ENCODE results near the gene PTGER1. TPM values are rescaled to one million over a fixed set of nuclear protein-coding genes. Genes with fewer than 3 reads are reported as not detected.

Gene PTGER1, protein sequence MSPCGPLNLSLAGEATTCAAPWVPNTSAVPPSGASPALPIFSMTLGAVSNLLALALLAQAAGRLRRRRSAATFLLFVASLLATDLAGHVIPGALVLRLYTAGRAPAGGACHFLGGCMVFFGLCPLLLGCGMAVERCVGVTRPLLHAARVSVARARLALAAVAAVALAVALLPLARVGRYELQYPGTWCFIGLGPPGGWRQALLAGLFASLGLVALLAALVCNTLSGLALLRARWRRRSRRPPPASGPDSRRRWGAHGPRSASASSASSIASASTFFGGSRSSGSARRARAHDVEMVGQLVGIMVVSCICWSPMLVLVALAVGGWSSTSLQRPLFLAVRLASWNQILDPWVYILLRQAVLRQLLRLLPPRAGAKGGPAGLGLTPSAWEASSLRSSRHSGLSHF
- polyA plus RNA-seq, result 1 to 10 TPM in 1 of 3 donors, under 1 TPM in 1, not detected in 1; 0.18 to 1.9 TPM

DNA sequence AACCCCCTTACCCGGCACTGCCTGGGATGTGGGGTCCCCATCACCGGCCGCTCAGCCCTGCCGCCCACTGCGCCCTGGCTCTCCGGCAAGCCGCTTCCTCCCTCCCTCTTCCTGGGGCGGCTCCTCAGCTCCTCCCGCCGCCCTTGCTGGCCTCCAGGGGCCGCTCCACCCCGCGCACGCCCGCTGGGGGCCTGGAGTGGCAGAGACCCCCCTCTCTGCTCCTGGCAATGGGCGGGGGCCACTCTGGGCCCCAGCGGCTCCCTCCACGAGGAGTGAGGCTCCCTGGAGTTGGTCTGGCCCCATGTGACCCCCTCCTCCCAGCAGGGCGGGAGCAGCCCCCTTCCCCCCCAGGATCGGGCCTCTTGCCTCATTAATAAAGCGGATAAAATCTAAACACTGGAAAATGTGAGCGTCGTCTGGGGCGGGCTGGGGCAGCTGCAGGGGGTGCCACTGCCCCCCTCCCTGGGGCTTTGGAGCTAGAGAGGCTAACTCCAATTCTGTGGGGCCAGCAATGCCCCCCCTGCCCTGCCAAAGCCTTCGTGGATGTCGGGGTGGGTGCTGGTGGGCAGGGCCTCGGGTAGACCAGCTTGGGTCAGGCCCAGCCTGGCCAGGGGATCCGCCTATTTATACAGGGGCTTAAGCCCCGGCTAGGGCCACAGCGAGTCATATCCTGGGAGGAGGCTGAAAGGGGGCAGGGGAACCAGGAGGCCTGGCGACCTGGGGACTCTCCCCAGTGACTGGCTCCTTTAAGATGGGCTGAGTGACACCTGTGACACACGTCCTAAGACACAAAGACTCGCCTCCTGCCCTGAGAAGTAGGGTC is at the start of gene PTGER1:
Gene PTGER1 (minus strand): TSS at position 104 of the 823 bp plus-strand sequence. CDS start 1,034 bp downstream, outside the sequence.
- no peak within 1 kb of the TSS for H3K27ac ChIP-seq (ENCODE audit: low read depth, low read length)
- 10 to 15% (median 12%) methylated on average over 30 to 33 of the region's 33 CpGs for WGBS, 3 donors

DNA sequence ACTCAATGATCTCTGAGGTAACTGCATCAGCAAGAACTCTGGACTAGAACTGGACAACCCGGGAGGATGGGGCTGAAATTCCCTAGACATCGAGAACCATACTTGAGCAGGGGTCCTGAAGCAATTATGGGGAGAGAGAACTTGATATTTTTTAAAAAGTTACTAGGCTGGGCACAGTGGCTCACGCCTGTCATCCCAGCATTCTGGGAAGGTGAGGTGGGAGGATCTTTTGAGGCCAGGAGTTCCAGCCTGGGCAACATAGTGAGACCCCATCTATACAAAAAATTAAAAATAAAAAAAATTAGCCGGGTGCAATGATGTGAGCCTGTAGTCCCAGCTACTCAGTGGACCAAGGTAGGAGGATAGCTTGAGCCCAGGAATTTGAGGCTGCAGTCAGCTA is 45.4 kb upstream of the PTGER1 start:
- no peak overlapping the region for H3K27ac ChIP-seq (ENCODE audit: low read depth, low read length)
- 90 to 95% (median 92%) methylated on average over 4 of the region's 4 CpGs for WGBS, 3 donors

DNA sequence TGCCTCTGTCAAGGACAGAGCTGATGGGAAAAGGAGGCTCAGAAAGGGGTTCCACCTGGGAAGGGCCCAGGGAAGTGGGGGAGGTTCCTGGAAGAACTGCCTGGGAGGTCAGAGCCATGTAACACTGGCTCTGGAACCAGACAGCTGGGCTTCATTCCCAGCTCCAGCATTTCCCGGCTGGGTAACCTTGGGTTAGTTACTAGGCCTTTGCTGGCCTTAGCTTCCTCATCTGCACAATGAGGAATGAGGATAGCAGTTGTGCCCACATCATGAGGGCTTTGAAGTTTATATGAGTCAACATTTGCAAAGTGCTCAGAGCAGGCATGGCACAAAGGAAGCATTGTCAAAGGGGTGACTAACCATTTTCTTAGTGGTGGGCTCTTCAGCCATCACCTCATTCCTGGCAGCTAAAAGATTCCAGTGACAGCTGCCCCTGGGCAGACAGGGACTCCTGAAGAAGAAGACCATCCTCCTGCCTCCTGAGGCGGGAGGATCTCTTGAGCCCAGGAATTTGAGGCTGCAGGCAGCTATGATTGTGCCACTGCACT is 44.8 kb upstream of the PTGER1 start:
- H3K27ac ChIP-seq (ENCODE audit: low read depth, low read length), result no peak overlapping the region
- whole genome bisulfite sequencing, 3 donors, result 47 to 67% (median 53%) methylated on average over 2 of the region's 2 CpGs

DNA sequence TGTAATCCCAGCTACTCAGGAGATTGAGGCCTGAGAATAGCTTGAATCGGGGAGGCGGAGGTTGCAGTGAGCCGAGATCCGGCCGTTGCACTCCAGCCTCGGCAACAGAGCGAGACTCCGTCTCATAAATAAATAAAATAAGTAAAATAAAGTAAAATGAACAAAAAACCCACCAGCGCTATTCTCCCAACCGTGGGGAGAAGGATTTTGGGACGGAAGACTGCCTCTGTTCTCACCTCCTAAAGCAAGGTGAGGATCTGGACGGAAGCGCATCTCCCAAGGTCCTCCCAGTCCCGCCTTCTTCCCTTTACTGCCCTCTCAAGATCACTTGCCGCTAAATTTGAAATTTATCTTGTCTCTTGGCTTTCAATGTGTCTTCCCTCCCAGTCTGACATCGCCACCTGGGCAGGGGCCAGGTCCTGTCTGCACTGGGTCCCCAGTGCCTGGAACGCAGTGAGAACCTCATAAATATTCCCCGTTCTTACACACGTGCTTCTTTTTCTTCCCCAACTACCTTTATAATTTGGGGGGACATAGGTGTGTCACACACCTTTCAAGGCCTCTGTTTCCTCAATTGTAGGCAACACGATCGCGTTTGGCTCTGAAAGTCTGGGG is 44.2 kb upstream of the PTGER1 start:
- no peak overlapping the region for H3K27ac ChIP-seq (ENCODE audit: low read depth, low read length)
- 86 to 90% (median 89%) methylated on average over 22 of the region's 22 CpGs for WGBS, 3 donors

DNA sequence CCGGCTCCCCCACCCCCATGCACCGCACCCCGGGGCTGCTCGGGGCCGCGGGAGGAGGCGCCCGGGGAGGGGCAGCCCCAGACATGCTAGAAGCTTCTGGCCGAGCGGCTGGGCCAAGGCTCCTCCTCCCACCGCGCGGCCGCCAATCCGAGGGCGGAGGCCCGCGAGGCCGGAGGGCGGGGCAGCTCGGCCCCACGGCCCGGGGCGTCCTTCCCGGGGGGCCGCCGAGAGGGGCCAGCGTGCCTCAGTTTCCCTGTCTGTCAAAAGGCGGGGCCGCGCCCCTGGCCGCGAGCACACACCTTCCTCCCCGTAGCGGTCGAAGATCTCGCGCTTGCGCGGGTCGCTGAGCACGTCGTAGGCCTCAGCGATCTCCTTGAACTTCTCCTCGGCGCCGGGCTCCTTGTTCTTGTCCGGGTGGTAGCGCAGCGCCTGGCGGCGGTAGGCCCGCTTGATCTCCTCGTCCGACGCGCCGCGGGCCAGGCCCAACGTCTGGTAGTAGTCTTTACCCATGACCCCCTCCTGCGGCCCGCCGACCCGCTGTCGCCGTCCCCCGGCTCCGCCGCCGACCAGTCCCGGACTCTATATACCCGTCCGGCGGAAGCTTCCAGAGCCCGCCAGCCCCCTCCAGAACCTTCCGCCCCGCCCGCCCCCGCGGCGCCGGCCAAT is 42.8 kb upstream of the PTGER1 start, which contains the start of gene DNAJB1:
Gene DNAJB1 (minus strand): TSS at position 558 of the 666 bp plus-strand sequence. CDS start 48 bp downstream, at position 510.
- peak within 1 kb of the TSS; percentile 99 for H3K27ac ChIP-seq (ENCODE audit: low read depth, low read length)
- 0 to 1% (median 1%) methylated on average over 75 to 82 of the region's 82 CpGs for WGBS, 3 donors

DNA sequence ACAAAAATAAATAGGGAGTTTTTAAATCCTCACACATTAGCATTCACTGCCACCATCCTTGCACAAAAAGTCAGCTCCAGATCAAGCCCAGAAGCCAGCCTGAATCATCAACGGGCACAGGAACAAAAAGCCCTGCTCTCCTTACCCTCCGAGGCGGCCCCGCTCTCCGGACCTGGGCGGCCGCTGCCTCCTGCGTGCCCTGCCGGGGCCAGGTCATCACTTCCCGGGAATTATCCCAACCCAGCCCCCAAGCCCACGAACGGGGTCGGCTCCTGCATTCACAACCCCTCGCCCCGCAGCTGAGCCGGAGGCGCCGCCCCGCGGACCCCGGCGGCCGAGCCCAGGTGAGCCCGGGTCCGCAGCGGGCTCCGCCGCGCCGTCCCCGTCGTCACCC is 42.3 kb upstream of the PTGER1 start:
- WGBS, 3 donors, result 0 to 1% (median 0%) methylated on average over 23 to 32 of the region's 32 CpGs
- peak overlapping the region; percentile 99 for H3K27ac ChIP-seq (ENCODE audit: low read depth, low read length)

DNA sequence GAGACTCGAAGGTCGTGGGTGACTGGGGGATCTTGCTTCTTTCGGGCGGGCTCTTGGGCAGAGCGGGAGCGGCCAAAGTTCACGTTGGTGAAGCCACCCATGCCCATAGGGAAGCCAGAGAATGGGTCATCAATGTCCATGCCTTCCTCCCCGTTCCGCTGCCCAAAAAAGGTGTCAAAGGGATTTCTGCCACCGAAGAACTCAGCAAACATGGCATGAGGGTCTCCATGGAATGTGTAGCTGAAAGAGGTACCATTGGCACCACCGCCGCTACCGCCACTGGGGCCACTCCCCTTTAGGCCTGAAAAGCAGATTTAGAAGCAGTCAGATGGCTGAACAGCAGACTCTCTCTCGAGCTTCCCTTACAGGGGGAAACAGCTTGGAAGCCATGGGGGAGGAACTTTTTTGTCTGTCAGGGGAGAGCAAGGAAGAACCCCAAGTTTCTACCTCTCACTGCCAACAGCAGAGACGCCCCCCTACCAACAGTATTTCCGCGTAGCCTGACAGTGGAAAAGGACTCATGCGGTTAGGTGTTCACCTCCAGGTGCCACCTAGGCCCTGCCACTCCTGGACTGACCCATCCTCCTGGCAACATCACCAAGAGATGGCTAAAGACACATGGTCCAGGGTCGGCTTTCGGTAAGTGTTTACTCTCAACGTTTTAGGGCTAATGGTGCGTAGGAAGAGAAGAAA is 41.7 kb upstream of the PTGER1 start:
- 23 to 28% (median 23%) methylated on average over 22 of the region's 22 CpGs for WGBS, 3 donors
- peak overlapping the region; percentile 99 for H3K27ac ChIP-seq (ENCODE audit: low read depth, low read length)

DNA sequence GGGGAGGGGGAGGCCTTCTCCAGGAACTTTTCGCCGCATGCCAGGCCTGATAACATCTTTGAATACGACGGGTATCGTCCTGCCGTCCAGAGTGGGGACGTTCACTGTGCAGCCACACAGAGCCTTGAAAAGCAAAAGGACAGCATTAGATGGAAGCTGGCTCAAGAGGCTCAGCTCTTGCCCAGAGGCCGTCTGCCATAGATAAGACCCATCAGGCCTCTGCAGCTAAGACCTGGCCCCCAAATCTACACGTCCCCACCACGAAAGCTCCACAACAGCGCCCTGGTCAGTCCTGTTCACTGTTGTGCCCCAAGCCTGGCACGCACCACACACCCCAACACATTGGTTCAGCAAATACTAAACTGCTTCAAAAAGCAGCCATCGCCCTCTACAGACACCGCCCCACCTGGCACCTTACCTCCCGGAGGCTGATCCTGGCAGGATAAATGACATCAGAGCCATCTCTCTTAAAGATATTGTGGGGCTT is 40.9 kb upstream of the PTGER1 start:
- no peak overlapping the region for H3K27ac ChIP-seq (ENCODE audit: low read depth, low read length)
- 61 to 70% (median 66%) methylated on average over 15 of the region's 15 CpGs for WGBS, 3 donors

DNA sequence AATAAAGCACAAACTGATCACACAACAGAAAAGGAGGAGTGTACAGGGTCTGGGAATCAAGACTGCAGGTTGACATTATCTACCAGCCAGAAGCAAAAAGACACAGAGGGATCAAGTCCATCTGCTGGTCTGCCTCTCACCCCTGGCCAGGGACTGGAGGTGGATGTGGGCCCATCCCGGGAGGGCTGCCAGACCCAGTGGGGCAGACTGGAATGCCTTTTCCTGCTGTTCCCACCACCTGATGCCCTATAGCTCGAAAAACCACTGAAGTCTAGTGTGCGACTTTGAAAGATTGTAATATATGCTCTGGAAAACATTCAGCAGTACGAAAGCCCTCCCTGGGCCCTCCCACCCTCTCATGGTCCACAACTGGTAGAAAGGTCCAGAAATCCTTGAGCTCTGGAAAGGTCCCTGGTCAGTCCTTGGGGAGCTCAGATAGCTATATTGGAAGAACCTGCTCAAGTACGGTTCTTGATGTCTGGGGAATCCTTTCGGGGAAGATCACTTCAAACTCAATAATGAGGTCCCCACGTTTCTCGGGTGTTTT is 40.4 kb upstream of the PTGER1 start:
- H3K27ac ChIP-seq (ENCODE audit: low read depth, low read length), result no peak overlapping the region
- 62 to 74% (median 68%) methylated on average over 8 of the region's 8 CpGs for WGBS, 3 donors

DNA sequence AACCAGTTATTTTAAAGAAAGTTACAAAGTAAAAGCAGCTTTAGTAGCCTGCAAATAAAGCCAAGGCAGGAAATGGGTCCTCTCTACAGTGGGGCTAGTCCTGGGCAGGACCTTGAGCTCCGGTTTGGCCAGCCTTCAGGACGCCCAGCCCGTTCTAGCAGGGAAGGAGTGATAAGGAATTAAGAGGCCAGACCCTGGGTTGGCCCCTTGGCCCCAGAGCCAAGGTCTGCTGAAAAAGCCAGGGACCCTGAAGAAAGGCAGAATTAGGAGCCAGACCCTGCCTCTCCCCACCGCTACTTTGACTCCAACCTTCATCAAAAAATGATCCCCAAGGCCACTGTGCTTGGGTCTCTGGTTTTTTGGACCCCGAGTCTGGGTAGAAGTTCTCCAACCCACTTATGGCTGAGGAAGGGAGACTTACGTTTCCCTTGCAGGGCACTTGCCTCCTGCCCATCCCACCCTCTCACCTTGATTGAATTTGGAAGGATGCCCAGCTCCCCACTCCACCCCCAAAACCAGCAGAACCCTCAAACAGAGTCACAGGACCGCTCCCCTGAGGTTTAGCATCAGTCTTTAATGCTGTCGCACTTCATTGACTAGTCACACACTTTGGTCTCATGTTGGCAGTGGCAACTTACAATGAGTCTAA is 39.2 kb upstream of the PTGER1 start:
- no peak overlapping the region for H3K27ac ChIP-seq (ENCODE audit: low read depth, low read length)
- WGBS, 3 donors, result 63 to 84% (median 84%) methylated on average over 8 of the region's 8 CpGs

DNA sequence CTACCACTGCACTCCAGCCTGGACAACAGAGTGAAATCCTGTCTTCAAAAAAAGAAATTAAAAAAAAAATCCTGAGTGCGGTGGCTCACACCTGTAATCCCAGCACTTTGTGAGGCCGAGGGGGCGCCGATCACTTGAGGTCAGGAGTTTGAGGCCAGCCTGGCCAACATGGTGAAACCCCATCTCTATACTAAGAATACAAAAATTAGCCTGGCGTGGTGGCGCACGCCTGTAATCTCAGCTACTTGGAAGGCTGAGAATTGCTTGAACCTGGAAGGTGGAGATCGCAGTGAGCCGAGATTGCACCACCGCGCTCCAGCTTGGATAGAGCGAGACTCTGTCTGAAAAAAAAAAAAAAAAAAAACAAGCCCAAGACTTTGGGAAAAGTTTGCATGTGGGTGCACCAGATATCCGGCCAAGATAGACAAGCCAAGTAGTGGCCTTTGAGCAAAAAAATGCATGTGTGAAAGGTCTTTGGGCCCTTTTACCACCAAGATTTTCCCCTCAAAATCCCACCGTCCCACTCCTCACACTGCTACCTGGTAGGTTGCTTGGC is 37.3 kb upstream of the PTGER1 start:
- no peak overlapping the region for H3K27ac ChIP-seq (ENCODE audit: low read depth, low read length)
- WGBS, 3 donors, result 93 to 95% (median 94%) methylated on average over 14 of the region's 14 CpGs

DNA sequence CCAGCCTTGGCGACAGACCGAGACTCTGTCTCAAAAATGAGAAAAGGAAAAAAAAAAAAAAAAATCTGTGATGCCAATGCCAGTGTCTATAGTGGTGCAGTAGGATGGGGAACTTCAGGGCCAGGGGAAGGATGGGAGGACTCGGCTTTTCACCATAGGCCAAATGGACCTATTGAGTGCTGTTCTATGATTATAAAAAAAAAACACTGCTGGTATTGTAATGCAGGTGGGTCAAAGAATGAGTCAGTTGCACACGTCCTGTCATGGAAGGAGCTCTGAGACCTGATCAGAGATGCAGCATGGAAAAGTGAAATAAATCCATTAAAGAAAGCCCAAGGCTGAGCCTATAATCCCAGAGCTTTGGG is 36.1 kb upstream of the PTGER1 start:
- no peak overlapping the region for H3K27ac ChIP-seq (ENCODE audit: low read depth, low read length)
- WGBS, 3 donors, result 51 to 90% (median 54%) methylated on average over 4 of the region's 4 CpGs

DNA sequence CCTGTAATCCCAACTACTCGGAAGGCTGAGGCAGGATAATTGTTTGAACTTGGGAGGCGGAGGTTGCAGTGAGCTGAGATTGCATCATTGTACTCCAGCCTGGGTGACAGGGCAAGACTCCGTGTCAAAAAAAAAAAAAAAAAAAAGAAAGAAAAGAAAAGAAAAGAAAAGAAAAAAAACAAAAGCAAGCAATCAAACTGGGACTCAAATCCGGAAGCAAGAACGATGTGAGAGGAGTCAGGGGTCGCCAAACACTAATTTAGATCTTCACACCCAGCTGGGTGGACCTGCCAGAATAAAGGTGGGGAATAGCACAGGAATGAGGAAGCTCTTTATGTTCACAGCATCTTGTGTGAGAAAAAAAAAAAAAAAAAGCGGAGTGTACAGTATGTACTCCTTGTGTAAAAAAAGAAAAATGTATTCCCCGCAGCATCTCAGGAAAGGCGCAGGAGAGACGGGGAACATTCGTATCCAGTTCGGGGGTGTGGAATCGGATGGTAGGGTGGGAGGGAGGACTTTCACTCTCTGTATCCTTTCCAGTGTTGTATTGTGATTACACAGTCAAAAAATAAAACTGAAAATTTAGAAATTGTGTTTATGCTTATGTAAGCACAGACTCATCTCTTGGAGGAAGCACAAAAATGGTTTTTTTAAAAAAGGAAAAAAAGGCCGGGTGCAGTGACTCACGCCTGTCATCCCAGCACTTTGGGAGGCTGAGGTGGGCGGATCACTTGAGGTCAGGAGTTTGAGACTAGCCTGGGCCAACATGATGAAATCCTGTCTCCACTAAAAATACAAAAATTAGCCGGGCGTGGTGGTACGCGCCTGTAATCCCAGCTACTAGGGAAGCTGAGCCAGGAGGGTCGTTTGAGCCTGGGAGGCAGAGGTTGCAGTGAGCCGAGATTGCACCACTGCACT is 35.4 kb upstream of the PTGER1 start:
- peak overlapping the region; percentile 60 for H3K27ac ChIP-seq (ENCODE audit: low read depth, low read length)
- WGBS, 3 donors, result 30 to 70% (median 31%) methylated on average over 21 to 22 of the region's 22 CpGs

DNA sequence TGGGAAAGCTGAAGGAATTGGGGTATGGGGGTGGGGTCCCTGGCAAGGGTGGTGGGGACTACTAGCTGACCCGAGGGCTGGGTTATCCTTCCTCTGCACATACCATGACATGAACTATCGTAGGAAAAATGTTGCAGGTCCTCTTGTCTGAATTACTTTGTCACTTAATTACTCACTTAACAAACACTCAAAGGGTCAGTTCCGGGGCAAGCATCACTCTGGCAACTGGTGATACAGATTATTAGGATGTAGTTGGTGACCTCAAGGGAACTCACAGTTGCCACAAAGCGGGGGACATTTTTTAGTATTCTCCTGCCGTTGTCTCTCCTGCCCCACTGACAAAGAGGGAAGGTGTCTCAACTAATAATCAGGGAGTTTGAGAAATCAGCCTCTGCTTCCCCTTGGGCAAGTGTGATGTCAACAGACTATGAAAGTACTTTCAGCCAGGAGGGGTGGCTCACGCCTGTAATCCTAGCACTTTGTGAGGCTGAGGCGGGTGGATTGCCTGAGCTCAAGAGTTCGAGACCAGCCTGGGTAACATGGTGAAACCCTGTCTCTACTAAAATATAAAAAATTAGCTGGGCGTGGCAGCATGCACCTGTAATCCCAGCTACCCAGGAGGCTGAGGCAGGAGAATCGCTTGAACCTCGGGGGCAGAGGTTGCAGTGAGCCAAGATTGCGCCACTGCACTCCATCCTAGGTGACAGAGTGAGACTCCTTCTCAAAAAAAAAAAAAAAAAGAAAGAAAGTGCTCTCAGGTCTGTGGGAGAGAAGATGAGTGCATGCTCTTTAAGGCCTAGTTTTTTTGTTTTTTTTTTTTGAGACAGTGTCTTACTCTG is 32.8 kb upstream of the PTGER1 start:
- H3K27ac ChIP-seq (ENCODE audit: low read depth, low read length), result no peak overlapping the region
- 52 to 65% (median 60%) methylated on average over 12 of the region's 12 CpGs for WGBS, 3 donors
